Activated T-cell treated with anti-CD3 and anti-CD28 coated beads, Interleukin-2, amount 50 U/mL, for 24 hours (primary cell): ENCODE results near the gene ADSS1.
A peak's percentile ranks its signal among the peaks of the same experiment; 100 is the strongest.

Source experiments
- DNase-seq: peaks from one replicate; pipeline ENCODE4 v3.0.0-alpha.2; 2020
- H3K27ac Mint-ChIP-seq: 2 replicates; pipeline ENCODE4 v1.8.0; 2020; ENCODE audit warnings: mild to moderate bottlenecking, mixed read lengths
- H3K27me3 Mint-ChIP-seq: 2 replicates; pipeline ENCODE4 v1.8.0; 2020; ENCODE audit warnings: mixed read lengths
- H3K36me3 Mint-ChIP-seq: 2 replicates; pipeline ENCODE4 v1.8.0; 2020; ENCODE audit warnings: low read depth, mixed read lengths
- H3K4me1 Mint-ChIP-seq: 2 replicates; pipeline ENCODE4 v1.8.0; 2020; ENCODE audit warnings: low read depth, mixed read lengths
- H3K4me3 Mint-ChIP-seq: 2 replicates; pipeline ENCODE4 v1.8.0; 2020; ENCODE audit warnings: mild to moderate bottlenecking, moderate library complexity, mixed read lengths
- H3K9me3 Mint-ChIP-seq: 2 replicates; pipeline ENCODE4 v1.8.0; 2020; ENCODE audit warnings: mixed read lengths

Gene ADSS1

GRCh38 chr14:104738375-104739019, 14.5 kb downstream of the ADSS1 start:
- Mint-ChIP-seq H3K36me3 (no peaks in the 10 kb centered on the region), H3K4me1 (no peaks in the 10 kb centered on the region), H3K9me3 (no peaks in the 10 kb centered on the region), H3K27ac (no peak overlapping the region), H3K27me3 (no peaks in the 10 kb centered on the region), H3K4me3 (no peak overlapping the region)
- DNase-seq = no peak

GRCh38 chr14:104739026-104739425, 15.0 kb downstream of the ADSS1 start:
- Mint-ChIP-seq H3K36me3 (no peaks in the 10 kb centered on the region), H3K27me3 (no peaks in the 10 kb centered on the region), H3K4me3 (no peak overlapping the region), H3K9me3 (no peaks in the 10 kb centered on the region), H3K27ac (no peak overlapping the region), H3K4me1 (no peaks in the 10 kb centered on the region)
- DNase-seq = no peak

DNA sequence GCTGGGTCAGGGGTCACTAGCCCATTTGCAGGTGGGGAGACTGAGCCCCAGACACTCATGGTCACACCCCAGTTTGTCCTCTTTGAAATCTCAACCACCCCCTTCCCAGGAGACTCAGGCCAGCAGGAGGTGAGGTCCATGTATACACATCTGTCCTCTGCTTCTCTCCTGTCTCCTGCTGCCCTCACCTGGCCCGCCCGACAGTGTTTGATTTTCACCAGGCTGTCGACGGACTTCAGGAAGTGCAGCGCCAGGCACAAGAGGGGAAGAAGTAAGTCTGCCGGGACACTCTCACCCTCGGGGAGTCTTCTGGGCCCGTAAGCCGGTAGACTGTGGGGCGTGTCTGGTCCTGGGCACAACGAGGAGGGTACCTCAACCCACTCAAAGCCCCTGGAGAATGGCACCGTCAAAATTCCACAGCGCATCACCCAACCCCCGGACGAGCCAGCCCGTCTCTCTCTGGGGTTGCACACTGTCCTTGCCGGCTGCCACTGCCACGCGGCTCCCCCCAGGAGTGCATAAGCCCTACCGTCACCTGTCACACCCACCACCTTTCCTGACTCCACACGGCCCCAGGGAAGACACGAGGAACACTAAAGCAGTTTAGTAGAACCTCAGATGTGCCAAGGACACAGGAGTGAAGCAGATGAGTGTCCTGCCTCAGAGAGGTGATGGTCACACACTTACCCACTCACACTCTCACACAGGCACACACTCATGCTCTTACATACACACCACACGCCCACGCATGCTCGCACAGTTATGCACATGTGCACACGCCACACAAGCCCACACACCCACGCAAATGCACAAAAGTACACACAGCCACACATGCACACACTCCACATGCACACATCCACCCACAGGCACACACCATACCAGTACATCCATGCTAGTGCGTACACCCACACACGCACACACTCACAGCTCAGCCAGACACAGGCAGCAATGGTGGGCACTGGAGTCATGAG, 15.8 kb downstream of the ADSS1 start:
- Mint-ChIP-seq H3K36me3 (no peaks in the 10 kb centered on the region), H3K9me3 (no peaks in the 10 kb centered on the region)
- DNase-seq = no peak

GRCh38 chr14:104741108-104741802, 17.2 kb downstream of the ADSS1 start:
- Mint-ChIP-seq H3K27me3 (no peaks in the 10 kb centered on the region), H3K27ac (no peak overlapping the region), H3K4me3 (no peak overlapping the region), H3K36me3 (no peaks in the 10 kb centered on the region), H3K4me1 (peaks cover 12% of the 10 kb centered on the region), H3K9me3 (no peaks in the 10 kb centered on the region)
- DNase-seq = no peak

More for the DNA sequence above, 15.8 kb downstream of the ADSS1 start:
- H3K4me3 Mint-ChIP-seq = no peak overlapping the region
- no peaks in the 10 kb centered on the region for H3K4me1 Mint-ChIP-seq
- H3K27ac Mint-ChIP-seq = no peak overlapping the region
- no peaks in the 10 kb centered on the region for H3K27me3 Mint-ChIP-seq

- Mint-ChIP-seq H3K27me3 (no peaks in the 10 kb centered on the region), H3K4me3 (no peak overlapping the region), H3K36me3 (no peaks in the 10 kb centered on the region), H3K27ac (no peak overlapping the region), H3K4me1 (peaks cover 17% of the 10 kb centered on the region), H3K9me3 (no peaks in the 10 kb centered on the region)
- DNase-seq = no peak
These were observed 17.8 kb downstream of the ADSS1 start for GRCh38 chr14:104741803-104742251.

DNA sequence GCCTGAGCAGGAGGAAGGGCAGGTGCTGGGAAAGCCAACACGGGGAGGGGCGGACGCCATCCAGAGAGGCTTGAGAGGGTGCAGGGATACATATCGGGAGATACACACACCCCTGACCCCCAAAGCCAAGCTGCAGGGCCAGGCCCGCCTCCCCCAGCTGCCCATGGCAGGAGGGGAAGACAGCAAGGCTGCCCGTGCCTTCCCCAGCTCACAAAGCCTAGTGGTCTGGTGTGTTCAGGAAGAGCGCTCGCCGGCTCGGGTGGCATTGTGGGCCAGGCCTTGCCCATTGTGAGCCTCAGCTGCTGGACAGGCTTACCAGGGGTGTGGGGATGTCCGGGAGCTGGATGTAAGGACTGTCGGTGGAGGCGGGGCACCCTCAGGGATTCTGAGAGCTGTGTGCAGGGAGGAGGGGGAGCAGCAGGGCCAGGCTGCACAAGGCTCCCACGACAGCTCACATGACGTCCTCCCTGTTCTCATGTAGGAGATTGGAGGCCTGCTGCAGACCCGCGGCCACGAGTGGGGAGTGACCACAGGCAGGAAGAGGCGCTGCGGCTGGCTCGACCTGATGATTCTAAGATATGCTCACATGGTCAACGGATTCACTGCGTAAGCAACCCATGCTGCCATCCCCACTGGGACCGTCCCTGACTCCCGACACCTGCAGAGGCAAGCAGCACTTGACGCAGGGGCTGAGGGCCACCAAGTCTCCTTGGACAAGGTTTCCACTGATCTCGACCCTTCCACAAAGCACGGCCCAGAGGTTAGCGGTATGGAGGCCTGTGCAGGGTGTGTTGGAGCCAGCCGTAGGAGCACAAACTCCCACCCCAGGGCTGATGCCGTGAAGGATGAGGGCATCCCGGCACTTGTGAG, 18.8 kb downstream of the ADSS1 start:
- H3K27ac Mint-ChIP-seq = no peak overlapping the region
- no peak overlapping the region for H3K4me3 Mint-ChIP-seq
- H3K4me1 Mint-ChIP-seq = peaks cover 18% of the 10 kb centered on the region
- no peaks in the 10 kb centered on the region for H3K27me3 Mint-ChIP-seq
- no peaks in the 10 kb centered on the region for H3K9me3 Mint-ChIP-seq
- DNase-seq = no peak
- H3K36me3 Mint-ChIP-seq = no peaks in the 10 kb centered on the region

- Mint-ChIP-seq H3K36me3 (no peaks in the 10 kb centered on the region), H3K4me1 (peaks cover 18% of the 10 kb centered on the region), H3K4me3 (no peak overlapping the region), H3K27ac (no peak overlapping the region), H3K9me3 (no peaks in the 10 kb centered on the region), H3K27me3 (no peaks in the 10 kb centered on the region)
- DNase-seq = no peak
These were observed 19.7 kb downstream of the ADSS1 start for GRCh38 chr14:104743461-104744380.

DNA sequence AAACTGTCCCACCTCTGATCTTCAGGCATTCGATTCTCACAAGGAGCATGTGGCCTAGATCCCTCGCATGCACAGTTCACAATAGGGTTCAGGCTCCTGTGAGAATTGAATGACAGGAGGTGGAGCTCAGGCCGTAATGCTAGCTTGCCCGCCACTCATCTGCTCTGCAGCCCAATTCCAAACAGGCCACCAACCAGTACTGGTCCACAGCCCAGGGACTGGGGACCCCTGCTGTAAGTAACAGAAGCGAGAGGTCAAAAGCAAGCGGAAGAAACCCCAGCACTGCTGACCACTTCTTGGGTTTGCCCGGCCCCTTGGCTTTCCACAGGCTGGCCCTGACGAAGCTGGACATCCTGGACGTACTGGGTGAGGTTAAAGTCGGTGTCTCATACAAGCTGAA, 20.5 kb downstream of the ADSS1 start:
- H3K27ac Mint-ChIP-seq = no peak overlapping the region
- no peak for DNase-seq
- H3K4me1 Mint-ChIP-seq = peaks cover 18% of the 10 kb centered on the region
- no peak overlapping the region for H3K4me3 Mint-ChIP-seq
- no peaks in the 10 kb centered on the region for H3K27me3 Mint-ChIP-seq
- no peaks in the 10 kb centered on the region for H3K36me3 Mint-ChIP-seq
- no peaks in the 10 kb centered on the region for H3K9me3 Mint-ChIP-seq

GRCh38 chr14:104745431-104745830, 21.4 kb downstream of the ADSS1 start:
- Mint-ChIP-seq H3K4me3 (no peak overlapping the region), H3K9me3 (no peaks in the 10 kb centered on the region), H3K36me3 (no peaks in the 10 kb centered on the region), H3K27me3 (no peaks in the 10 kb centered on the region), H3K27ac (no peak overlapping the region), H3K4me1 (peaks cover 18% of the 10 kb centered on the region)
- DNase-seq = no peak

GRCh38 chr14:104746071-104746545, 22.1 kb downstream of the ADSS1 start:
- Mint-ChIP-seq H3K9me3 (no peaks in the 10 kb centered on the region), H3K27ac (peak overlapping the region; percentile 61), H3K27me3 (no peaks in the 10 kb centered on the region), H3K36me3 (no peaks in the 10 kb centered on the region), H3K4me1 (peaks cover 18% of the 10 kb centered on the region), H3K4me3 (no peak overlapping the region)
- no peak for DNase-seq

GRCh38 chr14:104746934-104747481, 23.0 kb downstream of the ADSS1 start:
- H3K27ac Mint-ChIP-seq = no peak overlapping the region
- no peak for DNase-seq
- no peak overlapping the region for H3K4me3 Mint-ChIP-seq
- no peaks in the 10 kb centered on the region for H3K36me3 Mint-ChIP-seq
- peaks cover 18% of the 10 kb centered on the region for H3K4me1 Mint-ChIP-seq
- H3K9me3 Mint-ChIP-seq = no peaks in the 10 kb centered on the region
- H3K27me3 Mint-ChIP-seq = no peaks in the 10 kb centered on the region

DNA sequence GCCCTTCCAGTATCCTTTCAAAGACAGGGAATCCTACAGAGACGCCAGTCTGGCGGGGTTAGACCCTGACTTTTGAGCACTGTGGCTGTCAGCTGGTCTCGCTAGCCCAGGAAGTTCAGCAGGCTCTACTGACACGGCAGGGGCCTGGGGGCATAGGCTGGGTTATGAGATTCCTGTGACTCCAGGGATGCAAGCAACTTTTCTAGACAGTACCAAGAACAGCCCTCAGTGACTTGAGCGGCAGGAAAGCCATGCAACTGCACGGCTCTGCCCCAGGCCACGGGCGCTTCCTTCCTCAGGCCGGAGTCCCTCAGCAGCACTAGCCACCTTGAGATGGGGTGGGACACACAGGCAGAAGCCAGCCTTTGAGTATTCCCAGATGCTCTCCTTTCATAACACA, 23.8 kb downstream of the ADSS1 start:
- H3K36me3 Mint-ChIP-seq = no peaks in the 10 kb centered on the region
- H3K27me3 Mint-ChIP-seq = no peaks in the 10 kb centered on the region
- peaks cover 18% of the 10 kb centered on the region for H3K4me1 Mint-ChIP-seq
- no peaks in the 10 kb centered on the region for H3K9me3 Mint-ChIP-seq
- no peak for DNase-seq
- no peak overlapping the region for H3K4me3 Mint-ChIP-seq
- H3K27ac Mint-ChIP-seq = no peak overlapping the region

DNA sequence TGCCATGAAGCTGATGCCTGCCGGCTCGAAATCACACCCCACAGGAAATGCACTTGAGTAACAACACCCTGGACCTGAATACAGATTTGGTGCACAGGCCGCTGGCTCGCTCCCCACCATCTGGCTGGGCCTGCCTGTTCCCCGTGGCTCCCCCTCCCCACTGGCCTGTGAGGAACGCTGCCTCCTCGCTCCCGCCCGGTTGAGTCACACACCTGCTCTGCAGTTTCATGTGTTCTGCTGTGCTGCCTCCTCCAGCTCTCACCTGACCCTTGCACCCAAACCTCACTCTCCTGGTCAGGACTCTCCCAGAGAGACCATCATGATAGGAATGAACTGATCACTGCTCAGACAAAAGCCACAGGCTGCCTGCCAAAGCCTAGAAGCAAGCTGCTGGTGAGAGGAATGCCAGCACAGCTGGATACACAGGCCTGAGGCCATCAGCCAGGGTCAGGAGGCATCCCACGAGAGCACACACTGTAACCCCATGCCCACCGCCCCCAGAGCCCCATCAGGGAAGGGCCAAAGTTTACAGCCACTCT, 25.2 kb downstream of the ADSS1 start:
- Mint-ChIP-seq H3K27ac (no peak overlapping the region), H3K9me3 (no peaks in the 10 kb centered on the region), H3K36me3 (peaks cover 10% of the 10 kb centered on the region), H3K4me1 (peaks cover 24% of the 10 kb centered on the region), H3K4me3 (no peak overlapping the region), H3K27me3 (no peaks in the 10 kb centered on the region)
- DNase-seq = no peak
